Left renal cortex interstitium (tissue), 4 donors: ENCODE results near the gene TBC1D13. TPM values are rescaled to one million over a fixed set of nuclear protein-coding genes. Genes with fewer than 3 reads are reported as not detected.
"Not testable (repeated sequence)": the region's sequence is repeated elsewhere in the genome, so short reads cannot be mapped to it uniquely, and the experiment has no call there.

Source experiments
- DNase-seq, 4 donors: peaks; one replicate each; pipeline ENCODE4 v3.0.0-alpha.2; 2013; ENCODE audit warnings: low read depth in 4 of 4, low spot score in 2 of 4, missing footprints in 1 of 4
- polyA plus RNA-seq, 4 donors: library from polyadenylated mRNA; unstranded; fragments of 120-200 nt; gene quantifications; one replicate each; pipeline ENCODE4 v1.2.1, GENCODE V29; 2013; ENCODE audit not compliant: insufficient read length in 4 of 4

The TBC1D13 gene
- 10 to 100 TPM; 35.4 to 41.7 (median 37.4) TPM for polyA plus RNA-seq

GRCh38 chr9:128786681-128787601, at the start of gene TBC1D13:
Gene TBC1D13 (plus strand): TSS chr9:128787253. CDS start chr9:128787354, 101 bp downstream.
- DNase-seq: peak; percentile 42 to 56 (median 49)

GRCh38 chr9:128742401-128742800, 44.7 kb upstream of the TBC1D13 start:
- no peak for DNase-seq

GRCh38 chr9:128743421-128743820, 43.6 kb upstream of the TBC1D13 start:
- no peak for DNase-seq

- DNase-seq: no peak
Observed at GRCh38 chr9:128747241-128747640, 39.8 kb upstream of the TBC1D13 start.

- no peak for DNase-seq
Observed at GRCh38 chr9:128750926-128751595, 36.0 kb upstream of the TBC1D13 start.

- no peak for DNase-seq
Observed at GRCh38 chr9:128753627-128754026, 33.4 kb upstream of the TBC1D13 start.

- no peak for DNase-seq
Observed at GRCh38 chr9:128757602-128758001, 29.5 kb upstream of the TBC1D13 start.

- no peak for DNase-seq
Observed at GRCh38 chr9:128762671-128763449, 24.2 kb upstream of the TBC1D13 start.

- DNase-seq: no peak
Observed at GRCh38 chr9:128764361-128764760, 22.7 kb upstream of the TBC1D13 start.

- DNase-seq: no peak
Observed at GRCh38 chr9:128765499-128765898, 21.6 kb upstream of the TBC1D13 start.

- no peak for DNase-seq
Observed at GRCh38 chr9:128768606-128769005, 18.4 kb upstream of the TBC1D13 start.

GRCh38 chr9:128770286-128771030, 16.6 kb upstream of the TBC1D13 start:
- DNase-seq: no peak

- peak in 3 of 4 donors; percentile 10 to 21 (median 11) for DNase-seq
Observed at GRCh38 chr9:128771094-128771721, 15.8 kb upstream of the TBC1D13 start.

GRCh38 chr9:128771745-128772519, 15.1 kb upstream of the TBC1D13 start, which contains the start of gene ZER1:
Gene ZER1 (minus strand): TSS chr9:128771927. CDS start chr9:128755565, 16,362 bp downstream.
- peak; percentile 52 to 81 (median 77) for DNase-seq

- no peak for DNase-seq
Observed at GRCh38 chr9:128773049-128773448, 14.0 kb upstream of the TBC1D13 start.

GRCh38 chr9:128774804-128775203, 12.2 kb upstream of the TBC1D13 start:
- DNase-seq: no peak

- DNase-seq: not testable (repeated sequence)
Observed at GRCh38 chr9:128780093-128780492, 7.0 kb upstream of the TBC1D13 start.

GRCh38 chr9:128781187-128782070, 5.6 kb upstream of the TBC1D13 start:
- DNase-seq: no peak
